Panc1 (cell line): Measurements from ENCODE around the gene BICDL2. TPM values are rescaled to one million over a fixed set of nuclear protein-coding genes. Genes with fewer than 3 reads are reported as not detected.

Source experiments
- ATAC-seq: fragments of 200-7000 bp; cut with Tn5 transposase; 2 replicates; pipeline ENCODE4 v1.9.1; 2020; ENCODE audit warnings: mild to moderate bottlenecking, moderate library complexity
- BruUV-seq: library from RNA; stranded (reverse); fragments of 400-500 nt; replicated peaks from 2 replicates; lab custom pipeline; 2021; lab: Mats Ljungman, UMichigan
- CTCF ChIA-PET: fragments of 300-600 bp; sonication (Branson Sonifier 250); formaldehyde crosslinking; loops from one replicate; lab custom pipeline; 2022; ENCODE audit warnings: antibody characterized with exemption; lab: Charles Lee
- POLR2A ChIA-PET: fragments of 300-600 bp; sonication (Branson Sonifier 250); formaldehyde crosslinking; loops from one replicate; lab custom pipeline; 2022; ENCODE audit warnings: antibody characterized with exemption; lab: Charles Lee
- DNase-seq: peaks from one replicate; pipeline ENCODE4 v3.0.0-alpha.2; 2010; ENCODE audit warnings: low read depth, low spot score
- H3K27ac ChIP-seq: 2 replicates; pipeline ENCODE4 v1.5.1; 2011; ENCODE audit warnings: mild to moderate bottlenecking, low read length, inconsistent platforms
- H3K27me3 ChIP-seq: fragments of 200-500 bp; sonication (Bioruptor generic); 2 replicates; pipeline ENCODE4 v1.6.0; 2014; ENCODE audit warnings: low read length, inconsistent platforms; ENCODE audit not compliant: control insufficient read depth, insufficient read depth
- H3K36me3 ChIP-seq: fragments of 200-500 bp; sonication (Bioruptor generic); 2 replicates; pipeline ENCODE4 v1.5.1; 2014; ENCODE audit warnings: inconsistent platforms, mild to moderate bottlenecking, low read length, moderate library complexity; ENCODE audit not compliant: control insufficient read depth, insufficient read depth
- H3K4me1 ChIP-seq: 2 replicates; pipeline ENCODE4 v1.5.1; 2011; ENCODE audit warnings: inconsistent platforms, mild to moderate bottlenecking, low read length, moderate library complexity; ENCODE audit not compliant: control insufficient read depth, insufficient read depth
- H3K4me3 ChIP-seq, 2 experiments: 2 replicates each; pipeline ENCODE4 v1.5.1; 2011 to 2012; ENCODE audit warnings: low read depth in 2 of 2, low read length in 2 of 2, mild to moderate bottlenecking in 2 of 2, inconsistent platforms in 1 of 2, moderate library complexity in 1 of 2
- H3K9me3 ChIP-seq: fragments of 200-500 bp; sonication (Bioruptor generic); 2 replicates; pipeline ENCODE4 v1.5.1; 2014; ENCODE audit warnings: low read depth, mild to moderate bottlenecking, inconsistent platforms, low read length, moderate library complexity; ENCODE audit not compliant: control insufficient read depth, insufficient read depth
- POLR2AphosphoS5 ChIP-seq: IDR thresholded peaks from 2 replicates; pipeline ENCODE4 v1.6.1; 2012; ENCODE audit warnings: mild to moderate bottlenecking, low read depth, low read length, moderate library complexity
- SIN3A ChIP-seq: IDR thresholded peaks from 2 replicates; pipeline ENCODE4 v1.6.1; 2012; ENCODE audit warnings: low read depth, mild to moderate bottlenecking, low read length, moderate library complexity, borderline replicate concordance; ENCODE audit not compliant: insufficient read depth
- TCF7L2 ChIP-seq: IDR thresholded peaks from 2 replicates; pipeline ENCODE4 v1.6.1; 2011; ENCODE audit warnings: mild to moderate bottlenecking, low read depth, low read length, inconsistent platforms
- in situ Hi-C: cut with HindIII; loops from 2 replicates; pipeline ENCODE4 v1.10.0; 2016; ENCODE audit warnings: low sequenced_read_pairs, low pct_unique_long_range_greater_than_20kb
- intact Hi-C: fragments of 100-400 bp; cut with micrococcal nuclease; formaldehyde crosslinking; loops from one replicate; pipeline ENCODE4 v1.10.0; 2022; ENCODE audit not compliant: unreplicated experiment
- total RNA-seq: library from RNA; stranded (reverse); gene quantifications from one replicate; pipeline ENCODE4 v1.2.1, GENCODE V29; 2021; ENCODE audit not compliant: unreplicated experiment
- TF ChIP-seq, protein P1 (sequence below), 2 experiments: IDR thresholded peaks; 2 replicates each; pipeline ENCODE4 v1.6.1; 2011 to 2012; ENCODE audit warnings: low read depth in 2 of 2, control low read depth in 1 of 2, low read length in 1 of 2, mild to moderate bottlenecking in 1 of 2, moderate library complexity in 1 of 2; ENCODE audit not compliant: insufficient read depth in 1 of 2
- TF ChIP-seq, protein P2 (sequence below): fragments of 450-650 bp; IDR thresholded peaks from 2 replicates; pipeline ENCODE4 v1.5.1; 2017; ENCODE audit warnings: mild to moderate bottlenecking

BICDL2 gene
- total RNA-seq, 1 experiment from 2014 or later, result 0.21 TPM

DNA sequence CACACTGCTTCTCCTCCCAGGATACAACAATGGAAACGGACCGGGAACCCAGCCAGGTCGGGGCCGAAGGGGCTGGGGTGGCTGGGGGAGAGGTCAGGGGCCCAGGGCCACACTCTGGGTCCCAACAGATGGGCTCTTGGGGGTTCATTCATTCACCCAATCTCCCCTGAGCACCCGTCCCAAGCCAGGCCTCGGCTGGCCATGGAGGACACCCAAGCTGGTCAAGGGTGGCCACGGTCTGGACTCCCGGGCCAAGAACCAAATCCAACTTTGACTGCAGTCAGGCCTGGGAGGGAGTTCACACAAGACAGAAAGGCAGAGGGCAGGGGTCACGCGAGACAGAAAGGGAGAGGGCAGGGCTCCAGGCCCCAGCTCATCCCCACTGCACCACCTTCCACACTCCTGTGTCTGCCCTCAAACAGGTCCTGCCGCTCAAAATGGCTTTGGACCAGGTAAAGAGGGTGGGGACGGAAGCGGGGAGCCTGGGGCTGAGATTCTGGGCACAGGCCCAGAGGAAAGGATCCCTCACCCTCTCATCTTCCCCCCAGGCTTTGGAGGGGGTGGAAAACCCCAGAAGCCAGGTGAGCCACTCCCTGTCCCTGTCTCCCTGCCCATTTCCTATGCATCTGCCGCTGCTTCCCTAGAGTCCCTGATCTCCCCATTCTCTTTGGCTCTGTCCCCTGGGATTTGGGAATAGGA is 44.2 kb downstream of the BICDL2 start:
- no TSS peak for BruUV-seq
- CTCF ChIA-PET, result no interaction called here
- POLR2A ChIA-PET, result no interaction called here
- no peak for ATAC-seq
- H3K27ac ChIP-seq, result no peak overlapping the region
- in situ Hi-C loops (no loop called here), intact Hi-C loops (no loop called here)
- no peak for DNase-seq
- H3K4me1 ChIP-seq, result no peaks in the 10 kb centered on the region
- no peaks in the 10 kb centered on the region for H3K36me3 ChIP-seq
- H3K9me3 ChIP-seq, result no peaks in the 10 kb centered on the region
- no peaks in the 10 kb centered on the region for H3K27me3 ChIP-seq
- TF ChIP-seq POLR2AphosphoS5, result no peak
- TF ChIP-seq TCF7L2, result no peak
- no peak for TF ChIP-seq SIN3A
- TF ChIP-seq, protein P1, sequence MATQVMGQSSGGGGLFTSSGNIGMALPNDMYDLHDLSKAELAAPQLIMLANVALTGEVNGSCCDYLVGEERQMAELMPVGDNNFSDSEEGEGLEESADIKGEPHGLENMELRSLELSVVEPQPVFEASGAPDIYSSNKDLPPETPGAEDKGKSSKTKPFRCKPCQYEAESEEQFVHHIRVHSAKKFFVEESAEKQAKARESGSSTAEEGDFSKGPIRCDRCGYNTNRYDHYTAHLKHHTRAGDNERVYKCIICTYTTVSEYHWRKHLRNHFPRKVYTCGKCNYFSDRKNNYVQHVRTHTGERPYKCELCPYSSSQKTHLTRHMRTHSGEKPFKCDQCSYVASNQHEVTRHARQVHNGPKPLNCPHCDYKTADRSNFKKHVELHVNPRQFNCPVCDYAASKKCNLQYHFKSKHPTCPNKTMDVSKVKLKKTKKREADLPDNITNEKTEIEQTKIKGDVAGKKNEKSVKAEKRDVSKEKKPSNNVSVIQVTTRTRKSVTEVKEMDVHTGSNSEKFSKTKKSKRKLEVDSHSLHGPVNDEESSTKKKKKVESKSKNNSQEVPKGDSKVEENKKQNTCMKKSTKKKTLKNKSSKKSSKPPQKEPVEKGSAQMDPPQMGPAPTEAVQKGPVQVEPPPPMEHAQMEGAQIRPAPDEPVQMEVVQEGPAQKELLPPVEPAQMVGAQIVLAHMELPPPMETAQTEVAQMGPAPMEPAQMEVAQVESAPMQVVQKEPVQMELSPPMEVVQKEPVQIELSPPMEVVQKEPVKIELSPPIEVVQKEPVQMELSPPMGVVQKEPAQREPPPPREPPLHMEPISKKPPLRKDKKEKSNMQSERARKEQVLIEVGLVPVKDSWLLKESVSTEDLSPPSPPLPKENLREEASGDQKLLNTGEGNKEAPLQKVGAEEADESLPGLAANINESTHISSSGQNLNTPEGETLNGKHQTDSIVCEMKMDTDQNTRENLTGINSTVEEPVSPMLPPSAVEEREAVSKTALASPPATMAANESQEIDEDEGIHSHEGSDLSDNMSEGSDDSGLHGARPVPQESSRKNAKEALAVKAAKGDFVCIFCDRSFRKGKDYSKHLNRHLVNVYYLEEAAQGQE (IDR thresholded peaks at IDR 0.05; ENCODE audit: insufficient read depth in 1 of 2, low read depth in 2 of 2, low read length in 1 of 2), result no peak
- TF ChIP-seq, protein P2, sequence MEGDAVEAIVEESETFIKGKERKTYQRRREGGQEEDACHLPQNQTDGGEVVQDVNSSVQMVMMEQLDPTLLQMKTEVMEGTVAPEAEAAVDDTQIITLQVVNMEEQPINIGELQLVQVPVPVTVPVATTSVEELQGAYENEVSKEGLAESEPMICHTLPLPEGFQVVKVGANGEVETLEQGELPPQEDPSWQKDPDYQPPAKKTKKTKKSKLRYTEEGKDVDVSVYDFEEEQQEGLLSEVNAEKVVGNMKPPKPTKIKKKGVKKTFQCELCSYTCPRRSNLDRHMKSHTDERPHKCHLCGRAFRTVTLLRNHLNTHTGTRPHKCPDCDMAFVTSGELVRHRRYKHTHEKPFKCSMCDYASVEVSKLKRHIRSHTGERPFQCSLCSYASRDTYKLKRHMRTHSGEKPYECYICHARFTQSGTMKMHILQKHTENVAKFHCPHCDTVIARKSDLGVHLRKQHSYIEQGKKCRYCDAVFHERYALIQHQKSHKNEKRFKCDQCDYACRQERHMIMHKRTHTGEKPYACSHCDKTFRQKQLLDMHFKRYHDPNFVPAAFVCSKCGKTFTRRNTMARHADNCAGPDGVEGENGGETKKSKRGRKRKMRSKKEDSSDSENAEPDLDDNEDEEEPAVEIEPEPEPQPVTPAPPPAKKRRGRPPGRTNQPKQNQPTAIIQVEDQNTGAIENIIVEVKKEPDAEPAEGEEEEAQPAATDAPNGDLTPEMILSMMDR, result no peak
- H3K4me3 ChIP-seq, result no peak overlapping the region

DNA sequence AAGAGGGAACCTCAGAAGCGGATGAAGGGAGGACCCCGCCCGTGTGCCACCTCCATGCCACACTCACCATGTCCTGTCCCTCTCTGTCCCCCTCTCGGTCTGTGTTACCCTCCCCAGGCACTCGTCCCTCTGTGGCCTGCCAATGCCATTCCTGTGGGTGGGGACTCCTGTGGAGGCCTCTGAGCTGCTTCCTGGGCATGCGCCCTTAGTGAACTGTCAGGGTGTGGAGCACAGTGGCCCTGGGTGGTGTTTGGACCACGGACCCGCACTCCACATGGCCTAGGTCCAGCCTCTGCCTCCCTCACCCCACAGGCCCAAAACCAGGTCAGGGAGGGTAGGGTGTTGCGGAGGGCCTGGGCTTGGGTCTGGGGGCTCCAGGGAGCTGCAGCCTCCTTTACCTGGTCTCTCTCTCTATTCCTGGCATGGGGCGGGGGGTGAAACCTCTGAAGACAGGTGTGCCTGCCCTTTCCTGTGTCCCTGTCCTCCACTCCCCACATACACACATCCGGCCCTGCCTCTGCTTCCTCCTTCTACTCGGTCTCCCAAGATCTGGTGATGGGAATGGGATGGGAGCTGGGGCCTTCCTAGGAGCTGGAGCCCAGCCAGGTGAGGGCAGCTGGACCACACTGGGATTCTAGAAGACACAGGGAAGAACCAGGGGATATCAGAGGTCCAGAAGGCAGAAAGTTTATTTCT is 45.0 kb downstream of the BICDL2 start:
- no peak for DNase-seq
- intact Hi-C loops (no loop called here), in situ Hi-C loops (no loop called here)
- ChIA-PET POLR2A (interaction anchor here (0.6 kb wide), 1 partner anchor 32 kb away, joined by 3 read pairs; the partner anchor contains the start of gene HCFC1R1), CTCF (no interaction called here)
- no peaks in the 10 kb centered on the region for H3K27me3 ChIP-seq
- H3K4me3 ChIP-seq, result no peak overlapping the region
- no peaks in the 10 kb centered on the region for H3K4me1 ChIP-seq
- no peaks in the 10 kb centered on the region for H3K9me3 ChIP-seq
- TF ChIP-seq, protein P2, result no peak
- TF ChIP-seq TCF7L2 (no peak), POLR2AphosphoS5 (no peak), SIN3A (no peak)
- TF ChIP-seq, protein P1 (IDR thresholded peaks at IDR 0.05; ENCODE audit: insufficient read depth in 1 of 2, low read depth in 2 of 2, low read length in 1 of 2), result no peak
- H3K36me3 ChIP-seq, result no peaks in the 10 kb centered on the region
- BruUV-seq, result no TSS peak
- no peak for ATAC-seq
- no peak overlapping the region for H3K27ac ChIP-seq
